ENCODE results near the gene PIWIL1. TPM values are rescaled to one million over a fixed set of nuclear protein-coding genes. Genes with fewer than 3 reads are reported as not detected.

Gene PIWIL1
- total RNA-seq, 1 experiment from 2014 or later = not detected

DNA sequence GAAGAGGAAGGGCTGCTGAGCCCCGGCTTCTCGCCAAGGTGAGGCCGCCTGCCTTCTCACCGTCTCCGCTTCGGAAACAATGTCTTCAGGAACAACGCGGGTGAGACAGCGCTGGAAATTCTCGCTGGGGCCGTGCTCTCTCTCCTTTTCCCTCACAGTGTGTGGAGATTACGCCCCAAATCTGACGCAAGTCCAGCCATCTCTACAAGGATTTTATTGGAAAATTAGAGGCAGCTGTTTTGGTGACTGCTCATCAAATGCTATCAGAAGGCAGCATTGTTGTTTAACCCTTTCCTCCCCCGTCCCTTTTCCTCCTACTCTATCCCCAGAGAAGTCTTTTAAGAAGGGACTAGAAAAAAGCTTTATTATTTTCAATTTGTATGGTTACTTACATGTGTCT is 53.5 kb downstream of the PIWIL1 start:
- intact Hi-C loops (cut with micrococcal nuclease) = no loop called here
- Histone ChIP-seq H3K9ac (ENCODE audit: low read length) (no peak overlapping the region), H2AFZ (ENCODE audit: low read depth, low read length, poor library complexity, severe bottlenecking) (no peak overlapping the region), H3K27me3 (ENCODE audit: insufficient read depth, low read length) (no peaks in the 10 kb centered on the region), H3K4me1 (ENCODE audit: control insufficient read depth in 1 of 2, insufficient read depth in 2 of 2, low read length in 2 of 2) (no peaks in the 10 kb centered on the region), H3K4me2 (ENCODE audit: low read length) (no peak overlapping the region), H3K36me3 (ENCODE audit: control insufficient read depth in 1 of 2, insufficient read depth in 2 of 2, low read length in 2 of 2) (no peaks in the 10 kb centered on the region), H3K9me3 (ENCODE audit: control insufficient read depth in 1 of 2, insufficient read depth in 1 of 2, low read depth in 1 of 2, low read length in 2 of 2) (peaks cover 0 to 2% of the 10 kb centered on the region in 2 experiments; a peak in 1 of 4 replicates), H3K27ac (ENCODE audit: low read depth, low read length) (no peak overlapping the region), H3K9me2 (ENCODE audit: insufficient read depth) (no peaks in the 10 kb centered on the region), H4K20me1 (ENCODE audit: insufficient read depth) (no peaks in the 10 kb centered on the region), H3K4me3 (replicated peaks in 1 of 2; ENCODE audit: low read depth in 1 of 2, low read length in 2 of 2) (no peak overlapping the region), H3K79me2 (ENCODE audit: insufficient read depth, low read length) (no peaks in the 10 kb centered on the region)
- ChIA-PET CTCF (no interaction called here), RAD21 (ENCODE audit: low non-redundant PET in 1 of 2, low total read pairs in 2 of 2, uncharacterized antibody in 2 of 2, unreplicated experiment in 2 of 2) (no interaction called here), POLR2A (no interaction called here)
- no peak for ATAC-seq
- no TSS peak for BruUV-seq (replicated peaks)
- TF ChIP-seq YY1 (IDR thresholded peaks at IDR 0.05; ENCODE audit: extremely low read depth, insufficient replicate concordance, low read depth, low read length) (no peak), FOSL1 (IDR thresholded peaks at IDR 0.05; ENCODE audit: low read depth) (no peak), RAD21 (IDR thresholded peaks at IDR 0.05; ENCODE audit: low read depth) (no peak), JUND (IDR thresholded peaks at IDR 0.05) (no peak), SIN3A (IDR thresholded peaks at IDR 0.05; ENCODE audit: low read depth) (no peak), ZNF274 (IDR thresholded peaks at IDR 0.05; ENCODE audit: low read depth, low read length) (no peak), ELF1 (IDR thresholded peaks at IDR 0.05; ENCODE audit: borderline replicate concordance, low read depth) (no peak), SRF (IDR thresholded peaks at IDR 0.05; ENCODE audit: low read depth) (no peak), SP1 (IDR thresholded peaks at IDR 0.05; ENCODE audit: low read depth) (no peak), POLR2A (IDR thresholded peaks at IDR 0.05; ENCODE audit: borderline replicate concordance, extremely low read depth, insufficient read depth, insufficient read length) (no peak), TCF7L2 (IDR thresholded peaks at IDR 0.05; ENCODE audit: borderline replicate concordance, extremely low read depth, insufficient read depth, insufficient read length) (no peak)
- TF ChIP-seq, protein P1, sequence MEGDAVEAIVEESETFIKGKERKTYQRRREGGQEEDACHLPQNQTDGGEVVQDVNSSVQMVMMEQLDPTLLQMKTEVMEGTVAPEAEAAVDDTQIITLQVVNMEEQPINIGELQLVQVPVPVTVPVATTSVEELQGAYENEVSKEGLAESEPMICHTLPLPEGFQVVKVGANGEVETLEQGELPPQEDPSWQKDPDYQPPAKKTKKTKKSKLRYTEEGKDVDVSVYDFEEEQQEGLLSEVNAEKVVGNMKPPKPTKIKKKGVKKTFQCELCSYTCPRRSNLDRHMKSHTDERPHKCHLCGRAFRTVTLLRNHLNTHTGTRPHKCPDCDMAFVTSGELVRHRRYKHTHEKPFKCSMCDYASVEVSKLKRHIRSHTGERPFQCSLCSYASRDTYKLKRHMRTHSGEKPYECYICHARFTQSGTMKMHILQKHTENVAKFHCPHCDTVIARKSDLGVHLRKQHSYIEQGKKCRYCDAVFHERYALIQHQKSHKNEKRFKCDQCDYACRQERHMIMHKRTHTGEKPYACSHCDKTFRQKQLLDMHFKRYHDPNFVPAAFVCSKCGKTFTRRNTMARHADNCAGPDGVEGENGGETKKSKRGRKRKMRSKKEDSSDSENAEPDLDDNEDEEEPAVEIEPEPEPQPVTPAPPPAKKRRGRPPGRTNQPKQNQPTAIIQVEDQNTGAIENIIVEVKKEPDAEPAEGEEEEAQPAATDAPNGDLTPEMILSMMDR (IDR thresholded peaks at IDR 0.05 in 2 of 3, conservative IDR thresholded peaks at IDR 0.05 in 1 of 3; ENCODE audit: borderline replicate concordance in 1 of 3, insufficient read depth in 1 of 3, low read depth in 2 of 3, low read length in 2 of 3) = no peak
- TF ChIP-seq, protein P2, sequence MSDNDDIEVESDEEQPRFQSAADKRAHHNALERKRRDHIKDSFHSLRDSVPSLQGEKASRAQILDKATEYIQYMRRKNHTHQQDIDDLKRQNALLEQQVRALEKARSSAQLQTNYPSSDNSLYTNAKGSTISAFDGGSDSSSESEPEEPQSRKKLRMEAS (IDR thresholded peaks at IDR 0.05) = no peak
- TF ChIP-seq, protein P3, sequence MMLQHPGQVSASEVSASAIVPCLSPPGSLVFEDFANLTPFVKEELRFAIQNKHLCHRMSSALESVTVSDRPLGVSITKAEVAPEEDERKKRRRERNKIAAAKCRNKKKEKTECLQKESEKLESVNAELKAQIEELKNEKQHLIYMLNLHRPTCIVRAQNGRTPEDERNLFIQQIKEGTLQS (IDR thresholded peaks at IDR 0.05) = no peak
- no peak for DNase-seq (ENCODE audit: low read depth, low spot score)
